ENCODE results near the gene DENND1A.

- TF ChIP-seq ESRRA (CRISPR knock-in tag; IDR thresholded peaks at IDR 0.05; ENCODE audit: borderline replicate concordance) (no peak), ELF4 (CRISPR knock-in tag; IDR thresholded peaks at IDR 0.05; ENCODE audit: low read depth) (no peak), ZNF512 (CRISPR knock-in tag; IDR thresholded peaks at IDR 0.05; ENCODE audit: borderline replicate concordance) (no peak), CTCF (IDR thresholded peaks at IDR 0.05) (no peak), EMX1 (CRISPR knock-in tag; IDR thresholded peaks at IDR 0.05) (no peak), CBFB (CRISPR knock-in tag; IDR thresholded peaks at IDR 0.05; ENCODE audit: low read depth) (no peak), JUN (CRISPR knock-in tag; IDR thresholded peaks at IDR 0.05) (no peak), E2F4 (CRISPR knock-in tag; IDR thresholded peaks at IDR 0.05; ENCODE audit: borderline replicate concordance, low read depth) (no peak), MLX (CRISPR knock-in tag; IDR thresholded peaks at IDR 0.05) (no peak), FOXP4 (CRISPR knock-in tag; IDR thresholded peaks at IDR 0.05) (no peak), SP1 (CRISPR knock-in tag; conservative IDR thresholded peaks at IDR 0.05) (no peak), ZNF138 (CRISPR knock-in tag; conservative IDR thresholded peaks at IDR 0.05) (no peak), MAX (CRISPR knock-in tag; IDR thresholded peaks at IDR 0.05) (no peak), TCF7 (CRISPR knock-in tag; IDR thresholded peaks at IDR 0.05; ENCODE audit: low read depth) (no peak)
These were observed 498.3 kb downstream of the DENND1A start for GRCh38 chr9:123431581-123431980.
